ENCODE data around the gene DPYSL5. TPM values are rescaled to one million over a fixed set of nuclear protein-coding genes. Genes with fewer than 3 reads are reported as not detected.

Gene DPYSL5
- total and polyA plus RNA-seq, 2 of the 13 experiments (the other 11 are each of a cell fraction or from before 2014, with no cell fraction given) = 0.15 TPM; not detected in 1

GRCh38 chr2:26925100-26925791 lies 77.3 kb downstream of the DPYSL5 start (continued):
- TF ChIP-seq AFF4 (CRISPR knock-in tag; IDR thresholded peaks at IDR 0.05) (0 out of 2 replicates have a peak, but pooled peaks have one; percentile 65), NFIC (IDR thresholded peaks at IDR 0.05; ENCODE audit: low read length) (no peak), FOXM1 (CRISPR knock-in tag; IDR thresholded peaks at IDR 0.05) (no peak), CBFB (CRISPR knock-in tag; IDR thresholded peaks at IDR 0.05) (peak; percentile 8; the same call in 1 of the 2 replicates), ZGPAT (CRISPR knock-in tag; IDR thresholded peaks at IDR 0.05) (peak; percentile 82), ZNF7 (CRISPR knock-in tag; IDR thresholded peaks at IDR 0.05) (no peak), RFXAP (CRISPR knock-in tag; IDR thresholded peaks at IDR 0.05; ENCODE audit: borderline replicate concordance) (peak; percentile 60; the same call in 1 of the 2 replicates), ZBTB14 (CRISPR knock-in tag; IDR thresholded peaks at IDR 0.05) (no peak), ZNF674 (CRISPR knock-in tag; IDR thresholded peaks at IDR 0.05; ENCODE audit: low read depth) (no peak), FOXK1 (CRISPR knock-in tag; IDR thresholded peaks at IDR 0.05; ENCODE audit: borderline replicate concordance, low read depth) (peak; percentile 61; the same call in 1 of the 2 replicates), DNMT3B (CRISPR knock-in tag; conservative IDR thresholded peaks at IDR 0.05) (no peak), MXI1 (IDR thresholded peaks at IDR 0.05; ENCODE audit: borderline replicate concordance, low read depth, low read length) (no peak), MXD3 (CRISPR knock-in tag; IDR thresholded peaks at IDR 0.05) (no peak), ISX (CRISPR knock-in tag; conservative IDR thresholded peaks at IDR 0.05) (no peak), ZBTB44 (CRISPR knock-in tag; IDR thresholded peaks at IDR 0.05) (no peak), HOXA5 (CRISPR knock-in tag; IDR thresholded peaks at IDR 0.05) (0 out of 2 replicates have a peak, but pooled peaks have one; percentile 43), ZSCAN9 (CRISPR knock-in tag; IDR thresholded peaks at IDR 0.05; ENCODE audit: borderline replicate concordance) (no peak), NCOA5 (CRISPR knock-in tag; IDR thresholded peaks at IDR 0.05) (no peak), HIC2 (CRISPR knock-in tag; IDR thresholded peaks at IDR 0.05; ENCODE audit: low read depth) (peak; percentile 71; the same call in 1 of the 2 replicates), KMT2B (CRISPR knock-in tag; IDR thresholded peaks at IDR 0.05) (peak; percentile 49; the same call in 1 of the 2 replicates)

Data from HepG2 (cell line).